GM19438 (cell line): ENCODE measurements around the gene NPR1.

Experiments used
- ATAC-seq: cut with Tn5 transposase; IDR thresholded peaks from one replicate; pipeline ENCODE4 v1.9.1; 2021; ENCODE audit warnings: low read depth; ENCODE audit not compliant: unreplicated experiment

The NPR1 gene

DNA sequence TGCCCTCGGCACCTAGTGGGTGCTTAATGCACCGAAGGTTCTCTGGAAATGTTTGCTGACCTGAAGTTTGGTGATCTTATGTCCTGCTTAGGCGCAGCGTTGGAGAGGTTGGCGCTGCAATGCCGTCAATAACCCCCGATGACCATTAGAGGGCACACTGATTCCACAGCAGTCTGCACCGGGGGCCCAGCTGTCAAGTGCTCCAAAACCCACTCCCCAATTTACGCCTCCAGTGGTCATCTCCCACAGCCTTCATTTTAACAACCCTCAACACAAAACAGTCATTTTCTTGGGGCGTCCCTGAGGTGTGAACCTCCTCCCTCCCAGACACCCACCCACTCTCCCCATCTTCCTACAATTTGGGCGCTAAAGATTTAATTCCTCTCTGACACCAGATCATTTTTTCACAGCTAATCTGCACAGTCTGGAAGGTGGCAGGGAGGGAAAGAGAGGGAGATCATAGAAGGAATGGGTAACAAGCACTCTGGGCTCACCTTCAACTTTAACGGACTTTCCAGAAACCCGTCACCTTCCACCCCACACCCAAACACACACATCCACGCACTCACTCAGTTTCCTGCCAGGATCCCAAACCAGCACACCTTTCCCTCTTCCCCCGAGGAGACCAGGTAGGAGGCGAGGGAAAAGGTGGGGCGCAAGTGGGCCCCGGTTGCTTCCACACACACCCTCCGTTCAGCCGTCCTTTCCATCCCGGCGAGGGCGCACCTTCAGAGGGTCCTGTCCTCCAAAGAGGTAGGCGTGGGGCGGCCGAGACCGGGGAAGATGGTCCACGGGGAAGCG is 570 bp upstream of the NPR1 start:
- ATAC-seq: no peak

DNA sequence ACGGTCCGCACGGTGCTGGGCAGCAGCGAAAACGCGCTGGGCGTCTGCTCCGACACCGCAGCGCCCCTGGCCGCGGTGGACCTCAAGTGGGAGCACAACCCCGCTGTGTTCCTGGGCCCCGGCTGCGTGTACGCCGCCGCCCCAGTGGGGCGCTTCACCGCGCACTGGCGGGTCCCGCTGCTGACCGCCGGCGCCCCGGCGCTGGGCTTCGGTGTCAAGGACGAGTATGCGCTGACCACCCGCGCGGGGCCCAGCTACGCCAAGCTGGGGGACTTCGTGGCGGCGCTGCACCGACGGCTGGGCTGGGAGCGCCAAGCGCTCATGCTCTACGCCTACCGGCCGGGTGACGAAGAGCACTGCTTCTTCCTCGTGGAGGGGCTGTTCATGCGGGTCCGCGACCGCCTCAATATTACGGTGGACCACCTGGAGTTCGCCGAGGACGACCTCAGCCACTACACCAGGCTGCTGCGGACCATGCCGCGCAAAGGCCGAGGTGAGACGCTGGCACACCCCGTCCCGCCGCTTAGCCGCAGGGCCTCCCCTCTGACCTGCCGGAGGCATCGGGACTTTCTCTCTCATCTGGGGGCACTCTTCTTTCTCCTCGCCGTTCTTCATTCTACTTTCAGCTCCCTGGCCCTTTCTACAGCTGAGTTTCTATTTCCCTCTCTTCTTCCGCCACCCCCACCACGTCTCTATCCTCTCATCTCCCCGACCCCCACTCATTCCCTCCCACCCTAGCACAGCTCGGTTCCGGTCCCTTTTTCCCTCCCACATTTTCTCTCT is 1.0 kb downstream of the NPR1 start:
- no peak for ATAC-seq

DNA sequence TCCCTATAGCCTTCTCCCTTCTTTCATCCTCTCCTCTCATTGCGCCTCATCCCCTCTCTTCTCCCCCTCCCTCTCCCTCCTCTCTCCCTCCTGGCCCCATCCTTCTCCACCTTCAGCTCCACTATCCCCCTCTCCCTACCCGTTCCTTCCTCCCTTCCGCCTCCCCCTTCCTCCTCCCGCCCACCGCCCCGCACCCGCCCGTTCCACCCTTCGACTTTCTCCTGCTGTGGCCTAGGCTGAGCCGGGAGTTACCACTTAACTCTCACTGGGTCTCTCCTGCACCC is 1.6 kb downstream of the NPR1 start:
- ATAC-seq: no peak

DNA sequence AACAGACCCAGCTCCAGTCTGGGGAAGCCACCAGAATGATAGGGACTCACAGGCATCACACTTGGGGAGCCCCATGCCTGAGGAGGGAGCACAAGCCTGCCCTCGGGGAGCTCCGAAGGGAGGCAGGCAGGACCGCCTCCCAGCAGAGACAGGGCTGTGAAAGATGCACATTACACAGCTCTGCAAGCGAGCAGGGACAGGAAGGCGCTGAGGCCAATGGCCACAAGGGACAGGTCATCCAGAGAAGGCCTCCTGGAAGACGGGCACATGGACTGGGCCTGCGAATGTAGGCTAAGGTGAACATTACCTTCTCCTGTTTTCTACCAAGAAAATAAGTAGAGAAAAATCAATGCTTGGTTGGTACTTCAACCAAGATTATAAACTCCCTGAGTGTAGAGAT is 4.2 kb downstream of the NPR1 start:
- ATAC-seq: no peak

DNA sequence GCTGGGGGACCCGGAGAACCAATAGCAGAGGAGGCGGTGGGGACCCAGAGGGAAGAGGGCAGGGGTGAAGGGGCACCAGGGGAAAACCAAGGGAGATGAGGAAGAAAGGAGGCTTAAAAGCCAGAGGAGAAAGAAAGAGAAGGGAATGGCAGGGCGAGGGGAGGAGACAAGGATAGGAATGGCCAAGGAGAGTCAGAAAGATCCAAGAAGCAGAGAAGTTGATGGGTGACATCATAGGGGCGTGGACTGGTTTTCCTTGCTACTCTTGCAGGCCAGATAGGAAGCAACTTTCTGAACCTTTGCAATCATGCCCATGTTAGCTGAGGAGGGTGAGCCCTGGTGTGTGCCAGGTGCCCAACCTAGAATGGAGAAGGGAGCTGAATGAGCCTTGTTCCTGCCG is 5.4 kb downstream of the NPR1 start:
- no peak for ATAC-seq

DNA sequence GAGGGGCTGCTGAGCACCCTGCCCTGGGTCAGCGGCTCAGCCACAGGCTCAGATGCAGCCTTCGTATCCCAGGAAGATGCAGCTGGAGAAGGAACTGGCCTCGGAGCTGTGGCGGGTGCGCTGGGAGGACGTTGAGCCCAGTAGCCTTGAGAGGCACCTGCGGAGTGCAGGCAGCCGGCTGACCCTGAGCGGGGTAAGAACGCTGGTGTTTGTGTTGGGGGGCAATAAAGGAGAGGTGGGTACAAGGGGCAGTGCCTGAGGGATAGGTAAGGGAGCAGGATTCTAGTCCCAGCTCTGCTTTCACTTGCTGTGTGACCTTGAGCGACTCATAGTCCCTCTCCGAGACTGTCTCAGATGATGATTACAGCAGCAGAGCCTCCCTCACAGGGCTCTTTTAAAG is 6.4 kb downstream of the NPR1 start:
- ATAC-seq: no peak

DNA sequence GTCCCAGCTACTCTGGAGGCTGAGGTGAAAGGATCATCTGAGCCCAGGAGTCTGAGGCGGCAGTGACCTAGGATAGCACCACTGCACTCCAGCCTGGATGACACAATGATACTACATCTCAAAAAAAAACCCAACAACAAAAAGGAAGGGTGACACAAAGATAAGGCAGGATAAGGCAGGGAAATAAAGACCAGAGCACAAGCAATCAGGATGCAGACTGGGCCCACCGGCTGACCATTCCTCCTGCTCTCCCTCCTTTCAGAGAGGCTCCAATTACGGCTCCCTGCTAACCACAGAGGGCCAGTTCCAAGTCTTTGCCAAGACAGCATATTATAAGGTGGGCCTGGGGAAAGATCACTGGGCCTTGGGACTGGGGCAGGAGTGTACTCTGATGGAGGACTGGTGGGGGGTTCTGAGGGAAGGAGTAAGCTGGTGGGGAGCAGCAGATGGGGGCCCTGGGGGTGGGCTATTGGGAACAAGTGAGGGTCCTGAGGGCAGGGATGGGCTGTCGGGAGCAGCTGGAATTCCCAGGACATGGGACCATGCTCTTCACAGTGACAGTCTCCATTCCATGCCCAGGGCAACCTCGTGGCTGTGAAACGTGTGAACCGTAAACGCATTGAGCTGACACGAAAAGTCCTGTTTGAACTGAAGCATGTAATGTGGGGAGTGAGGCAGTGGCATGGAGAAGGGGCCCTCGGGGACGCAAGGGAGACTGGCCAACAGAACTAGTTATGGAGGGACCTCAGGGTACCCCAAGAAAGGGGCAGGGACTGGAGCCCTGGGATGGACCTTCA is 7.3 kb downstream of the NPR1 start:
- ATAC-seq: no peak

DNA sequence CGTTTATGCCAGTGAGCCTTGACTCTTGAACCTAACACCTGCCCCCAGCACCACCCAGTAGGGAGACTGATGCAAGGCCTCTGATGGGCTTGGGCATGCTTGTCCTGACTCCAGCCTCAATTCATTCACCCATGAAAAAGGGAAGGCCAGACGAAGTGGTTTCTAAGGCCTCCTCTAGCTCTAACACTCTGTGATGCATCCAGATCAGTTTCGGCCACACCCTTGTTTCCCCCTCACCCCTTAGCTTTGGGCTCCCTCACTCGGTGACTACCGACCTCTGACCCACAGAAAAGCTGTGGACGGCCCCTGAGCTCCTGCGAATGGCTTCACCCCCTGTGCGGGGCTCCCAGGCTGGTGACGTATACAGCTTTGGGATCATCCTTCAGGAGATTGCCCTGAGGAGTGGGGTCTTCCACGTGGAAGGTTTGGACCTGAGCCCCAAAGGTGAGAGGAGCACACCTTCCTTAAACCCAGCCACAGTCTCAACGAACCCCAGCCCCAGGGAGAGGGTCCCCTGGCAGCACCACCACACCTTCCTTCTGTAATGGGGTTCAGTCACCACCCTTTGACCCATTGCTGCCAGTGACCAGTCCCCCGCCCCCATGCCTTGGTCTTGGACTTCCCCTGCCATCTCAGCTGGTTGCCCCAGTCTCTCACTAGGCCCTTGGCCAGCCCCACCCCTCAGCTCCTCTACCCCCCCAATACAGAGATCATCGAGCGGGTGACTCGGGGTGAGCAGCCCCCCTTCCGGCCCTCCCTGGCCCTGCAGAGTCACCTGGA is 9.0 kb downstream of the NPR1 start:
- no peak for ATAC-seq

DNA sequence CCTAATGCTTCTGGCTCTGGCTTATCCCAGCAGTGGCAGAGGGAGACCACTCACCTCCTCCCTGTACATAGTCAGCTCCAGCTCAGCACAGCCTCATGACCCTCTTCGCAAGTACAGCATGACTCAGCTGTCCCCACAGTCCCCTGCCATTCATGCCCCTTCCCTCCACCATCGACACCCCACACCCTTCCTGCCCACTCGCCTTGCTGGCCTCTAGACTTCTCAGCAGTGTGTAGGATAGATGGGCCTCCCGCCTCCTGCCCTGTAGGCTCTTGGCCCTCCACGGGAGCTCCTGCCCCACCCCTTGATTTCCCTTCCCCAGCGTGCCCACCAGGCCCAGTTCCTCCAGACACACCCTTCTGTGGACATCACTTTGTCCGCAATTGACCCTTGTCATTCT is 9.8 kb downstream of the NPR1 start:
- ATAC-seq: no peak

DNA sequence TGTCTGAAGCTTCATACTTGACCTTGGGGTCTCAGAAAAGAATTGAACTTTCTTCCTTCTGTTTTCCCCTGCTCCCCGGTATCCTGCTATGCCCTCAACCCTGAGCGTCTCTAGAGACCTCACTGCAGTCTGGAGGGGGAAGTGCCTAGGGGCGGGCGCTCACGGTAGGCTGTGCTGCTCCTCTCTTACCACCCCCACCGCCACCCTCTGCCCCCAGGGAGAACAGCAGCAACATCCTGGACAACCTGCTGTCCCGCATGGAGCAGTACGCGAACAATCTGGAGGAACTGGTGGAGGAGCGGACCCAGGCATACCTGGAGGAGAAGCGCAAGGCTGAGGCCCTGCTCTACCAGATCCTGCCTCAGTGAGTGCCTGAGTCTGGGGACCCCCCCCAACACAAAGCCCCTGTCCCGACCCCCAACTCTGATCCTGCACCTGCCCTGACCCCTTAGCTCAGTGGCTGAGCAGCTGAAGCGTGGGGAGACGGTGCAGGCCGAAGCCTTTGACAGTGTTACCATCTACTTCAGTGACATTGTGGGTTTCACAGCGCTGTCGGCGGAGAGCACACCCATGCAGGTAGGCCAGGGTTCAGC is 10.3 kb downstream of the NPR1 start:
- no peak for ATAC-seq

DNA sequence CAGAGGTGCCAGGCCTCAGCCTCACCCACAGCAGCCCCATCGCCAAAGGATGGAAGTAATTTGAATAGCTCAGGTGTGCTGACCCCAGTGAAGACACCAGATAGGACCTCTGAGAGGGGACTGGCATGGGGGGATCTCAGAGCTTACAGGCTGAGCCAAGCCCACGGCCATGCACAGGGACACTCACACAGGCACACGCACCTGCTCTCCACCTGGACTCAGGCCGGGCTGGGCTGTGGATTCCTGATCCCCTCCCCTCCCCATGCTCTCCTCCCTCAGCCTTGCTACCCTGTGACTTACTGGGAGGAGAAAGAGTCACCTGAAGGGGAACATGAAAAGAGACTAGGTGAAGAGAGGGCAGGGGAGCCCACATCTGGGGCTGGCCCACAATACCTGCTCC is 15.0 kb downstream of the NPR1 start:
- ATAC-seq: no peak

DNA sequence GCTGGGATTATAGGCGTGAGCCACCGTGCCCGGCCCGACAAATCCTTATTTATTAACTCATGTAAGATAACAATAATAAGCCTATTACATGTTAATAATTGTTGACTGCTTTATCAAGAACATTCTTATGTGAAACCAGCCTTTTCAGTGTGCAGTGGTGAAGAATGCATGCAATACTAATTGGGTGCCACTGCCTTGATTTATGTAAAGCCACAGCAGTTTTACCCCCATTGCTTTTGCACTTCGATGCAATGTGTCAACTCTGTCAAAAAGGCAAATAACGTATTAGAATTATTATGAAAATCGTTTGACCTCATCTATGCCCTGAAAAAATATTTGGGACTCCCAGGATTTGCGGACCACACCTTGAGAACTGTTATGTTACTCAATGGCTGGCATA is 18.3 kb downstream of the NPR1 start:
- ATAC-seq: no peak

DNA sequence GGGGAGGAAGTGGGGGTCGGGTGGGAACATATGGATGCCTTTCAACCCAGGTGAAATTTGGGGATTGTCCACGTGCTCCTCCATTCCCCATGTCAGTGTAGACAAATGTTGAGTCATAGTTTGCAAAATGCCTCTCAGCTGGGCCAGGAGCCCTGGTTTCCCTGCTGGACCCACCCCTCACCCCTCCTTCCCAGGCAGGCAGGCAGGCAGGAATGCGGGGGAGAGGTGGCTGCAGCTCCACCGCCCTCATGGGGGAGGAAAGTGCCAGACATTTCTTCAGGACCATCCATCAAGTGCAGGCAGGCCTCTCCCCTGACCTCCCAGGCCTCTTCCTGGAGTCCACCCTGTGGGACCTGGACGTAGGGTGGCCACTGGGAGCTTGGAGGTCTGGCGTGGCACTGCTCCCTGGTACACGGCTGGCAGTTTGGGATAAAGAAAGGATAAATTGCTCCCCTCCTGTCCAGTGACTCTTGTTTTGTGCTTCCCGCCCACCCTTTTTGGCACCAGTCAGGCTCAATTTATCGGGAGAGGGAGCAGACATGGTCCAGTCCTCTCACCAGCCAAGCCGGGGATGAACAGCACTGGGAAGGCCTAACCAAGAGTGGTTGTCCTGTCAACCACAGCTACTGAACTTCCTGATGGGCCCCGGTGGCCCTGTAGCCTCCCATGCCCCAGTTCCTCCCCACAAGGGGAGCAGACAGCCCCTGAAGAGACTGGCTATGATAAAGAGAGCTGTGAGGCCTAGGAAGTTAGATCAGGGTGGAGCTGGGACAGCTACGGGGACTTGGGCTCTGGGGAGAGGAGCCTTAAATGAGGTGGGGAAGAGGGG is 18.9 kb downstream of the NPR1 start:
- ATAC-seq: no peak

DNA sequence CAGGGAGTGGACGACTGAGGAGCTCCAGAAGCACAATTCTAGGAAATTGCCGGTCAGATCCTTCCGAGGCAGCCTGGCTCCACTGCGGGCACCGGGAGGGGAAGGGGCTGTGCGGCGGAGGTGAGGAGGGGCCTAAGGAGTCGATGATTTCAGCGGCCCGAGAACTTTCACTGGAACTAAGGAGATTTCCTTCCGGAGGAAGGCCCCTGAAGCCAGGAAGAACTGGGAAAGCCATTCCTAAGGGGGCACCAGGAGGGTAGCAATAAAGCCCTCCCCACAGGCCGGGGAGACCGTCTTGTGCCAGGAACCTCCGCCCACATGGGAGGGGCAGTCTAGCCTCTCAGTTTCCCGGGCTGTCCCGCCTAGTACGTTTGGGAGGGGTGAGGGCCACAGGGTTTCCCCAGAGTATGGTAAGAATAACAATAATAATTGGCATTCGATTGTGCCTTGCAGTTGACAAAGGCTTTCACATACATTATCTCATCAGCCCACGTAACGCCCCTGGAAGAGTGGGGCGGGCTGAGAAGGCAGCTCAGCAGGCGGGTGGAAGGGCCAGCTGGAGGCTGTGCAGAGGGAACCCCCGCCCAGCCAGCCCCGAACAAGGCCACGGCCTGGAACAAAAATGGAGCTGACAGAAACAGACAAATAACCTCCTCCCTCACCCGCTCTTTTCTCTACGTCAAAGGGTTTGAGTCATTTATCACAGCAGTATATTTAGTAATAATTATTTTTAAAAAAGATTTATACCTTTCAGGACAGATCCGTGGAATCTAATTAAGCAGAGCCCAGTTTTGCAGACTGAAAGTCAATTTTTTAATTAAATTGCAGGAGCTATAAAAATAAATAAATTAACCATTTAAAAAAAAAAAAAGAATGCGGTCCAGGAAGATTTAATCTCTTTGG is 19.8 kb downstream of the NPR1 start:
- ATAC-seq: no peak

DNA sequence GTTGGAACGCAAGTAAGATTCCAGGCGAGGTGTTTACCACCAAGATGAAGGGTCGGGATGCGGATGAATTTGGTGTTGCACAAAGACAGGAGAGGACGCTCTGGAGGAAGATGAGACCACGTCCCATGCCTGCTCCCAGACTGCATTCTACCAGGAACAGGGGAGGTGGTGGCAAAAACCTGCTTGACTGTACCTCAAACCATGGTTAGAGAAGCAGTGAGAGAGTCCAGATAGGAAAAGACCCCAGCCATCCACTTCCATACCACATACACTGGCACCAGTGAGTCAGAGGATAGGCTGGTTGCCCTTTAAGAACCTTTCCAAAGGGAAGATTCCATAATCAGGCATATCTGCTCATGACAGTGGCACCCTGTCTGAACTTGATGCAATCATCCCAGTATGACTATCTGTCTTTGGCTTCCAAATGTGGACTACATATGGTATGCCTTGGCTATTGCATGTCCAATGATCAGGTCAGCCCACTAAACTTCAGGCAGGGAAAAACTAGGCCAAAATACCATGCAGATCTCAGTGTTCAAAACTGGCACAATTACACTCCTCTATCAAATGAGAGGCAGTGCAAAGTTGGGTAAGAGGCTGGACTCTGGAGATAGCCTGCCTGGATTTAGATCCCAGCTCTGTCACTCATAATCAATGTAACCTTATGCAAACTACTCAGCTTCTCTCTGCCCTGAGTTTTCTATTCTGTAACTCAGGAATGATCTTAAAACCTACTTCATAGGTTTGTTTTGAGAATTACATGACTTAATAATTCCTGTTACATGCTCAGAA is 20.6 kb downstream of the NPR1 start:
- ATAC-seq: no peak

DNA sequence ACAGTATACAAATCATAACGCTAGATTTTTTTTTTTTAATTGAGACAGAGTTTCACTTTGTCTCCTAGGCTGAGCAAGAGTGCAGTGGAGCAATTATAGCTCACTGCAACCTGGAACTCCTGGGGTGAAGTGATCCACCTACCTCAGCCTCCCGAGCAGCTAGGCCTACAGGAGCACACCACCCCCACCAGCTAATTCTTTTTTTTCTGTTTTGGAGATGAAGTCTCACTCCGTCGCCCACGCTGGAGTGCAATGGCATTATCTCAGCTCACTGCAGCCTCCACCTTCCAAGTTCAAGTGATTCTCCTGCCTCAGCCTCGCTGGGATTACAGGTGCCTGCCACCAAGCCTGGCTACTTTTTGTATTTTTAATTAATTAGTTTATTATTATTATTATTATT is 21.3 kb downstream of the NPR1 start:
- no peak for ATAC-seq

DNA sequence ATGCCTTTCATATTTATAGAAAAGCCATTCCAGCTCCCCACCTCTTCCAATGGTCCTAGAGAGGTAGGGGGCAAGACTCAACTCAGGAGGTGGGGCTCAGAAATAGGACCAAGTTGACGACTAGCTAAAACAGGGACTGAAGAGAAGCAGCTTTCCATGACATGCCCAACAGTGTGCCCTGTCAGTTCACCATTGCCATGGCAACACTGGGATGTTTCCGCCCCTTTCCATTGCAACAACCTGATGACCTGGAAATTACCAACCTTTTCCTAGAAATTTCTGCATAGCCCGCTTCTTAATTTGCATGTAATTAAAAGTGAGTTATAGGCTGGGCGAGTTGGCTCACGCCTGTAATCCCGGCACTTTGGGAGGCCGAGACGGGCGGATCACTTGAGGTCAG is 27.0 kb downstream of the NPR1 start:
- ATAC-seq: no peak

DNA sequence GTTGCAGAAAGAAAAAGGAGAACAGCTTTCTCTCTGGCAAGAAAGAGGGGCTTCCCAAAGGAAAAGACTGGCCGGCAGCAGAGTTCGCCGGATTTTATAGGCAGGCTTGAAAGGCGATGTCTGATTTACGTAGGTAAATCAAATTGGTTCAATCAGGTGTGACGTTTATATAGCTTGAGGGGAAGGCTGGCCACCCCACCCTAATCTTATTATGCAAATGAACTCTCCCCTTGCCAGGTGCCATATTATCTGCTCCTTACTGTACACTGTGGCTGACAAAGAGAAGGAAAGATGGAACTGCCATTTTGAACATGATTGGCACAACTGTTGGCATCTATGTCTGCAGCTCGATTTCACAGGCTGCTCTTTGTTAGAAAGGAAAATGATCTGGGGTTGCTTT is 32.5 kb downstream of the NPR1 start:
- no peak for ATAC-seq
